Ovary (tissue), 3 donors: Measurements from ENCODE around the gene ZDHHC1.

Experiments used
- EP300 ChIP-seq: sonication (generic); formaldehyde crosslinking; IDR thresholded peaks from one replicate; pipeline ENCODE4 v1.6.1; 2017; ENCODE audit warnings: antibody characterized with exemption
- POLR2A ChIP-seq: fragments of 450-650 bp; IDR thresholded peaks from one replicate; pipeline ENCODE4 v1.6.1; 2017; ENCODE audit warnings: antibody characterized with exemption, mild to moderate bottlenecking, moderate library complexity
- TF ChIP-seq, protein P1 (sequence below), 3 donors: fragments of 450-650 bp in 2 of 3; fragments of 200-600 bp in 1 of 3; IDR thresholded peaks; one replicate each; pipeline versions ENCODE4 v1.5.1 to v1.8.0; 2016 to 2022; ENCODE audit warnings: antibody characterized with exemption in 3 of 3, mild to moderate bottlenecking in 1 of 3
- donor health status: DM: no; HTN: no; CAD: no.

DNA sequence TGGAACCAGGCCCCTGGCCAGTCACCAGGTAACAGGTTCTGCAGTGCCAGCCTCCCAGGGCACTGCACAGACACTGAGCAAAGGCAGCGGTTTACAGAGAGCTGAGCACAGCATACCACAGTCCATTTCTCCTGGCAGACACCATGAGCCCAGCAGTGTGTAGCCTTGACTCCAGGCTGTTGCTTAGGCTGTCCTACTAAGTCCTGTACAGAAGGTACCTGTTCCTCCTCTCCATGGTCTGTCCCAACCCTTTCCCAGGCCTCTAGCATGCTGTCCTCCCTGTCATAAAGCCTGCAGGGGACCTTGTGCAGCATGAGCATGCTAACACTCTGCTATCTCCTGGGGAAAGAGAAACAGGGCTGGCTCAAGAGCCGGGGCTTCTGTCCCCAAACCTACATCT is 44.7 kb upstream of the ZDHHC1 start:
- TF ChIP-seq POLR2A = no peak
- TF ChIP-seq, protein P1, sequence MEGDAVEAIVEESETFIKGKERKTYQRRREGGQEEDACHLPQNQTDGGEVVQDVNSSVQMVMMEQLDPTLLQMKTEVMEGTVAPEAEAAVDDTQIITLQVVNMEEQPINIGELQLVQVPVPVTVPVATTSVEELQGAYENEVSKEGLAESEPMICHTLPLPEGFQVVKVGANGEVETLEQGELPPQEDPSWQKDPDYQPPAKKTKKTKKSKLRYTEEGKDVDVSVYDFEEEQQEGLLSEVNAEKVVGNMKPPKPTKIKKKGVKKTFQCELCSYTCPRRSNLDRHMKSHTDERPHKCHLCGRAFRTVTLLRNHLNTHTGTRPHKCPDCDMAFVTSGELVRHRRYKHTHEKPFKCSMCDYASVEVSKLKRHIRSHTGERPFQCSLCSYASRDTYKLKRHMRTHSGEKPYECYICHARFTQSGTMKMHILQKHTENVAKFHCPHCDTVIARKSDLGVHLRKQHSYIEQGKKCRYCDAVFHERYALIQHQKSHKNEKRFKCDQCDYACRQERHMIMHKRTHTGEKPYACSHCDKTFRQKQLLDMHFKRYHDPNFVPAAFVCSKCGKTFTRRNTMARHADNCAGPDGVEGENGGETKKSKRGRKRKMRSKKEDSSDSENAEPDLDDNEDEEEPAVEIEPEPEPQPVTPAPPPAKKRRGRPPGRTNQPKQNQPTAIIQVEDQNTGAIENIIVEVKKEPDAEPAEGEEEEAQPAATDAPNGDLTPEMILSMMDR (IDR thresholded peaks at IDR 0.05) = no peak
- no peak for TF ChIP-seq EP300
